ENCODE measurements around the gene TMEM219.

DNA sequence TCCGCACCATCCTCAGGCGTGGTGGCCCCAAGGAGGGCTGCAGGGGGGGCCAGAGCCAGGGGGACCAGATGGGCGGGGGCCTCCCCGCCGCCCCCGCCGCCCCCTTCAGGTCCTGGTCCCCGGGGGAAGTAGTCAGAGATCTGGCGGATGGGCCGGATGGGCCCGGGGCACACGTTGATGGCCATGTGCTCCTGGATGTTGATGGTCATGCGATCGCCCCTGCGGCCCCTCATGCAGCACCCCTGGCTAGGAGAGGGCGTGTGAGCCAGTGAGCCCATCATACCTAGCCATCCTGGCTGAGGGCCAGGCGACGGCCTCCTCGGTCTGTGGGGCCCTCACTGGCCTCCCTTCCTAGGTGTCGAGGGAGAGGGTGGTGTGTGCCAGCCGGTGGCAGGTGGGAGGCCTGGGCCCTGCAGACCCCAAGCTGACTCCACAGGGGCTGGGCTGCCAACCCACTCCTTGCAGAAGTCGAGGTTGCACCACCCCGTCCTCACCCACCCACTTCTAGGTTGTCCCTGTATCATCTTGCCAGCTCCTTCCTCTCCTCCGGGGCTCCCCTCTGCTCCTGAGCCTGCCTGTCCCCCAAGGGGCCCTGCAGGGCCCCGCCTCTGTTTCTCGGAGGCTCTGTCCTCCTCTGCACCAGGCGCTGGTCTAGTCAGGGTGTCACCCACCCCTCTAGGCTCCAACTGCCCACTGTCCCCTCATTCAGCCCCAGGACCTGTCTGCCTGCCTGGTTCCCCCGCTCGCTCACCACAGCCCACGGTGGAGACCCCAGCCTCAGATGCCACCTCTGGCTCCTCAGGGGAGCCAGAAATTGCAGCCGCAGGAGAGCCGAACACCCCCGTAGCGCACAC is 48.3 kb downstream of the TMEM219 start:
- TF ChIP-seq CTCF (IDR thresholded peaks at IDR 0.05; ENCODE audit: low read depth, low read length, missing input control): no peak
- no peak for TF ChIP-seq REST (IDR thresholded peaks at IDR 0.05)
- TF ChIP-seq, protein P1, sequence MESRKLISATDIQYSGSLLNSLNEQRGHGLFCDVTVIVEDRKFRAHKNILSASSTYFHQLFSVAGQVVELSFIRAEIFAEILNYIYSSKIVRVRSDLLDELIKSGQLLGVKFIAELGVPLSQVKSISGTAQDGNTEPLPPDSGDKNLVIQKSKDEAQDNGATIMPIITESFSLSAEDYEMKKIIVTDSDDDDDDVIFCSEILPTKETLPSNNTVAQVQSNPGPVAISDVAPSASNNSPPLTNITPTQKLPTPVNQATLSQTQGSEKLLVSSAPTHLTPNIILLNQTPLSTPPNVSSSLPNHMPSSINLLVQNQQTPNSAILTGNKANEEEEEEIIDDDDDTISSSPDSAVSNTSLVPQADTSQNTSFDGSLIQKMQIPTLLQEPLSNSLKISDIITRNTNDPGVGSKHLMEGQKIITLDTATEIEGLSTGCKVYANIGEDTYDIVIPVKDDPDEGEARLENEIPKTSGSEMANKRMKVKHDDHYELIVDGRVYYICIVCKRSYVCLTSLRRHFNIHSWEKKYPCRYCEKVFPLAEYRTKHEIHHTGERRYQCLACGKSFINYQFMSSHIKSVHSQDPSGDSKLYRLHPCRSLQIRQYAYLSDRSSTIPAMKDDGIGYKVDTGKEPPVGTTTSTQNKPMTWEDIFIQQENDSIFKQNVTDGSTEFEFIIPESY (IDR thresholded peaks at IDR 0.05): no peak
- no peak for TF ChIP-seq HNF4A (conservative IDR thresholded peaks at IDR 0.05)
- TF ChIP-seq MAX (IDR thresholded peaks at IDR 0.05): no peak
- TF ChIP-seq YY1 (IDR thresholded peaks at IDR 0.05): no peak
- TF ChIP-seq JUND (IDR thresholded peaks at IDR 0.05): no peak
- TF ChIP-seq GABPA (IDR thresholded peaks at IDR 0.05 in 1 of 2, conservative IDR thresholded peaks at IDR 0.05 in 1 of 2): no peak
- TF ChIP-seq NR2F2 (IDR thresholded peaks at IDR 0.05): no peak
- no peak for TF ChIP-seq RXRA (IDR thresholded peaks at IDR 0.05)
- no peak for TF ChIP-seq TAF1 (conservative IDR thresholded peaks at IDR 0.05)
- no peak for TF ChIP-seq RAD21 (IDR thresholded peaks at IDR 0.05)
- no peak for TF ChIP-seq ATF3 (IDR thresholded peaks at IDR 0.05)
